Liver (tissue), 9 donors: Measurements from ENCODE around the gene CRMP1. TPM values are rescaled to one million over a fixed set of nuclear protein-coding genes. Genes with fewer than 3 reads are reported as not detected.

Source experiments
- DNase-seq: peaks from one replicate; pipeline ENCODE4 v3.0.0-alpha.2; 2017; ENCODE audit warnings: low spot score
- H3K27ac ChIP-seq, 2 donors: one replicate each; pipeline ENCODE4 v1.7.0; 2013; ENCODE audit warnings: inconsistent platforms in 2 of 2, low read length in 2 of 2, control low read depth in 1 of 2, low read depth in 1 of 2, mild to moderate bottlenecking in 1 of 2
- H3K27me3 ChIP-seq, 4 donors: one replicate each; pipeline versions ENCODE4 v1.6.1 to v1.7.0; 2013; ENCODE audit warnings: low read length in 3 of 4, inconsistent platforms in 1 of 4, mild to moderate bottlenecking in 1 of 4, moderate library complexity in 1 of 4; ENCODE audit not compliant: control insufficient read depth in 4 of 4, insufficient read depth in 4 of 4
- H3K36me3 ChIP-seq, 4 donors: one replicate each; pipeline versions ENCODE4 v1.6.1 to v1.7.0; 2013; ENCODE audit warnings: low read length in 3 of 4, mild to moderate bottlenecking in 3 of 4, low read depth in 1 of 4, moderate library complexity in 1 of 4; ENCODE audit not compliant: control insufficient read depth in 4 of 4, insufficient read depth in 3 of 4
- H3K4me1 ChIP-seq, 4 donors: one replicate each; pipeline versions ENCODE4 v1.6.1 to v1.7.0; 2013; ENCODE audit warnings: low read length in 3 of 4, mild to moderate bottlenecking in 3 of 4, moderate library complexity in 1 of 4; ENCODE audit not compliant: control insufficient read depth in 4 of 4, insufficient read depth in 4 of 4
- H3K4me3 ChIP-seq, 3 donors: one replicate each; pipeline versions ENCODE4 v1.6.1 to v1.7.0; 2013; ENCODE audit warnings: low read length in 3 of 3, control low read depth in 1 of 3, low read depth in 1 of 3, mild to moderate bottlenecking in 1 of 3
- H3K9ac ChIP-seq, 2 donors: one replicate each; pipeline ENCODE4 v1.7.0; 2013; ENCODE audit warnings: low read length in 2 of 2, mild to moderate bottlenecking in 2 of 2, moderate library complexity in 2 of 2, control low read depth in 1 of 2, low read depth in 1 of 2
- H3K9me3 ChIP-seq, 4 donors: one replicate each; pipeline versions ENCODE4 v1.6.1 to v1.7.0; 2013; ENCODE audit warnings: low read length in 3 of 4; ENCODE audit not compliant: control insufficient read depth in 4 of 4
- ATF3 ChIP-seq: IDR thresholded peaks from 2 replicates; pipeline ENCODE4 v1.6.1; 2016; ENCODE audit warnings: antibody characterized with exemption
- CTCF ChIP-seq: fragments of 150-350 bp; IDR thresholded peaks from 2 replicates; pipeline ENCODE4 v1.5.1; 2017; ENCODE audit warnings: improper control_type of control experiment, low read depth, low read length; ENCODE audit not compliant: missing input control
- EGR1 ChIP-seq, 2 donors: IDR thresholded peaks; 2 replicates each; pipeline ENCODE4 v1.6.1; 2016 to 2018; ENCODE audit warnings: antibody characterized with exemption in 2 of 2, low read depth in 2 of 2
- FOXA1 ChIP-seq: IDR thresholded peaks from 2 replicates; pipeline ENCODE4 v1.6.1; 2016; ENCODE audit warnings: antibody characterized with exemption
- GABPA ChIP-seq, 2 donors: IDR thresholded peaks in 1 of 2; conservative IDR thresholded peaks in 1 of 2; 2 replicates each; pipeline ENCODE4 v1.6.1; 2016; ENCODE audit warnings: antibody characterized with exemption in 2 of 2, mild to moderate bottlenecking in 1 of 2, moderate library complexity in 1 of 2
- HNF4A ChIP-seq, 2 donors: conservative IDR thresholded peaks; 2 replicates each; pipeline ENCODE4 v1.6.1; 2016; ENCODE audit warnings: antibody characterized with exemption in 2 of 2, mild to moderate bottlenecking in 2 of 2
- HNF4G ChIP-seq: IDR thresholded peaks from 2 replicates; pipeline ENCODE4 v1.6.1; 2016; ENCODE audit warnings: antibody characterized with exemption
- MAX ChIP-seq: IDR thresholded peaks from 2 replicates; pipeline ENCODE4 v1.6.1; 2016; ENCODE audit warnings: antibody characterized with exemption
- NR2F2 ChIP-seq: IDR thresholded peaks from 2 replicates; pipeline ENCODE4 v1.6.1; 2016; ENCODE audit warnings: antibody characterized with exemption
- RAD21 ChIP-seq, 2 donors: IDR thresholded peaks; 2 replicates each; pipeline ENCODE4 v1.6.1; 2016; ENCODE audit warnings: antibody characterized with exemption in 2 of 2, mild to moderate bottlenecking in 2 of 2
- REST ChIP-seq: IDR thresholded peaks from 2 replicates; pipeline ENCODE4 v1.6.1; 2016; ENCODE audit warnings: antibody characterized with exemption, mild to moderate bottlenecking
- RXRA ChIP-seq, 2 donors: IDR thresholded peaks; 2 replicates each; pipeline ENCODE4 v1.6.1; 2017 to 2018; ENCODE audit warnings: antibody characterized with exemption in 2 of 2, mild to moderate bottlenecking in 1 of 2
- SP1 ChIP-seq: IDR thresholded peaks from 2 replicates; pipeline ENCODE4 v1.6.1; 2018; ENCODE audit warnings: antibody characterized with exemption, mild to moderate bottlenecking
- TAF1 ChIP-seq: conservative IDR thresholded peaks from 2 replicates; pipeline ENCODE4 v1.6.1; 2016; ENCODE audit warnings: antibody characterized with exemption, mild to moderate bottlenecking
- ZBTB33 ChIP-seq: IDR thresholded peaks from 2 replicates; pipeline ENCODE4 v1.6.1; 2016; ENCODE audit warnings: antibody characterized with exemption
- WGBS: extraction: QIAGEN DNeasy Blood & Tissue Kit; methylation state at CpG from one replicate; pipeline ENCODE4 v1.1.7; 2013; 5-methylcytosine and 5-hydroxymethylcytosine counted together
- polyA plus RNA-seq, 2 donors: library from polyadenylated mRNA; stranded (reverse) in 1 of 2; unstranded in 1 of 2; fragments of 200-250 nt in 1 of 2; fragments of >200 nt in 1 of 2; fragmentation: Nextera tagmentation in 1 of 2; extraction: Ambion mirVana in 1 of 2; gene quantifications; one replicate each; pipeline versions ENCODE4 v1.2.1 to v1.2.3, GENCODE V29; 2013 to 2015
- total RNA-seq, 2 donors: library from RNA; depleted of rRNA; stranded (reverse); fragments of >200 nt; gene quantifications; one replicate each; pipeline ENCODE4 v1.2.3, GENCODE V29; 2014
- donor health status: healthy.
- donor health status: healthy.
- donor health status: healthy.
- donor health status: healthy.
- donor health status: healthy.

Gene CRMP1
- total and polyA plus RNA-seq, 4 donors, result 0.06 to 0.42 (median 0.12) TPM

- no peaks in the 10 kb centered on the region for H3K36me3 ChIP-seq
- H3K9me3 ChIP-seq, result no peaks in the 10 kb centered on the region
- DNase-seq, result no peak
- H3K4me3 ChIP-seq, result no peak overlapping the region
- TF ChIP-seq HNF4A (conservative IDR thresholded peaks at IDR 0.05) (no peak), REST (no peak), MAX (no peak), ATF3 (no peak), EGR1 (IDR thresholded peaks at IDR 0.05; ENCODE audit: low read depth in 2 of 2) (no peak), CTCF (no peak), RAD21 (IDR thresholded peaks at IDR 0.05) (no peak), FOXA1 (no peak), GABPA (IDR thresholded peaks at IDR 0.05 in 1 of 2, conservative IDR thresholded peaks at IDR 0.05 in 1 of 2) (no peak), SP1 (no peak), ZBTB33 (no peak), NR2F2 (no peak), RXRA (IDR thresholded peaks at IDR 0.05) (no peak), HNF4G (no peak), TAF1 (no peak)
- WGBS, result 92% methylated on average over 4 of the region's 4 CpGs
- H3K9ac ChIP-seq, result no peak overlapping the region
- H3K27me3 ChIP-seq, result no peaks in the 10 kb centered on the region
- no peak overlapping the region for H3K27ac ChIP-seq
- no peaks in the 10 kb centered on the region for H3K4me1 ChIP-seq
Measured at GRCh38 chr4:5842456-5842855, 50.4 kb downstream of the CRMP1 start.
